ENCODE results near the gene ZC3H10.

GRCh38 chr12:56164345-56164729 lies 46.3 kb downstream of the ZC3H10 start:
- TF ChIP-seq EZH2 (IDR thresholded peaks at IDR 0.05; ENCODE audit: insufficient read depth, poor library complexity, severe bottlenecking): no peak
- TF ChIP-seq EZH2phosphoT487 (IDR thresholded peaks at IDR 0.05; ENCODE audit: insufficient read depth, low read depth): no peak

Data from GM23248 (cell line).